Measurements from ENCODE around the gene TSC2. TPM values are rescaled to one million over a fixed set of nuclear protein-coding genes. Genes with fewer than 3 reads are reported as not detected.

The TSC2 gene
- total RNA-seq, 2 experiments from 2014 or later = 57.2 to 152 TPM

- H4K20me1 ChIP-seq (ENCODE audit: insufficient read depth, low read length) = no peaks in the 10 kb centered on the region
- no peaks in the 10 kb centered on the region for H3K9me3 ChIP-seq (ENCODE audit: low read length)
- ChIA-PET CTCF (ENCODE audit: unreplicated experiment) (no interaction called here), POLR2A (no interaction called here)
- H3K27ac ChIP-seq (ENCODE audit: low read depth, low read length, poor library complexity, severe bottlenecking) = no peak overlapping the region
- H2AFZ ChIP-seq (ENCODE audit: low read length) = no peak overlapping the region
- intact Hi-C loops (cut with micrococcal nuclease; ENCODE audit: unreplicated experiment) = no loop called here
- DNase-seq (ENCODE audit: low spot score) = no peak
- H3K4me1 ChIP-seq (ENCODE audit: insufficient read depth, low read length, poor library complexity, severe bottlenecking) = peaks cover 6% of the 10 kb centered on the region
- BruUV-seq (replicated peaks) = no TSS peak
- H3K36me3 ChIP-seq (ENCODE audit: insufficient read depth, low read length) = peaks cover 43% of the 10 kb centered on the region; the same call in 1 of the 2 replicates
- TF ChIP-seq, protein P1, sequence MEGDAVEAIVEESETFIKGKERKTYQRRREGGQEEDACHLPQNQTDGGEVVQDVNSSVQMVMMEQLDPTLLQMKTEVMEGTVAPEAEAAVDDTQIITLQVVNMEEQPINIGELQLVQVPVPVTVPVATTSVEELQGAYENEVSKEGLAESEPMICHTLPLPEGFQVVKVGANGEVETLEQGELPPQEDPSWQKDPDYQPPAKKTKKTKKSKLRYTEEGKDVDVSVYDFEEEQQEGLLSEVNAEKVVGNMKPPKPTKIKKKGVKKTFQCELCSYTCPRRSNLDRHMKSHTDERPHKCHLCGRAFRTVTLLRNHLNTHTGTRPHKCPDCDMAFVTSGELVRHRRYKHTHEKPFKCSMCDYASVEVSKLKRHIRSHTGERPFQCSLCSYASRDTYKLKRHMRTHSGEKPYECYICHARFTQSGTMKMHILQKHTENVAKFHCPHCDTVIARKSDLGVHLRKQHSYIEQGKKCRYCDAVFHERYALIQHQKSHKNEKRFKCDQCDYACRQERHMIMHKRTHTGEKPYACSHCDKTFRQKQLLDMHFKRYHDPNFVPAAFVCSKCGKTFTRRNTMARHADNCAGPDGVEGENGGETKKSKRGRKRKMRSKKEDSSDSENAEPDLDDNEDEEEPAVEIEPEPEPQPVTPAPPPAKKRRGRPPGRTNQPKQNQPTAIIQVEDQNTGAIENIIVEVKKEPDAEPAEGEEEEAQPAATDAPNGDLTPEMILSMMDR (conservative IDR thresholded peaks at IDR 0.05; ENCODE audit: low read length) = no peak
- TF ChIP-seq EZH2phosphoT487 (IDR thresholded peaks at IDR 0.05; ENCODE audit: borderline replicate concordance, low read depth, low read length) = no peak
- H3K4me2 ChIP-seq (ENCODE audit: low read length) = no peak overlapping the region
- no peaks in the 10 kb centered on the region for H3K79me2 ChIP-seq (ENCODE audit: insufficient read depth, low read depth, low read length)
- H3K4me3 ChIP-seq (ENCODE audit: low read depth, low read length, poor library complexity, severe bottlenecking) = no peak overlapping the region
- H3K9me2 ChIP-seq (ENCODE audit: insufficient read depth, low read length) = no peaks in the 10 kb centered on the region
Measured at GRCh38 chr16:2083876-2084780, 36.3 kb downstream of the TSC2 start.

DNA sequence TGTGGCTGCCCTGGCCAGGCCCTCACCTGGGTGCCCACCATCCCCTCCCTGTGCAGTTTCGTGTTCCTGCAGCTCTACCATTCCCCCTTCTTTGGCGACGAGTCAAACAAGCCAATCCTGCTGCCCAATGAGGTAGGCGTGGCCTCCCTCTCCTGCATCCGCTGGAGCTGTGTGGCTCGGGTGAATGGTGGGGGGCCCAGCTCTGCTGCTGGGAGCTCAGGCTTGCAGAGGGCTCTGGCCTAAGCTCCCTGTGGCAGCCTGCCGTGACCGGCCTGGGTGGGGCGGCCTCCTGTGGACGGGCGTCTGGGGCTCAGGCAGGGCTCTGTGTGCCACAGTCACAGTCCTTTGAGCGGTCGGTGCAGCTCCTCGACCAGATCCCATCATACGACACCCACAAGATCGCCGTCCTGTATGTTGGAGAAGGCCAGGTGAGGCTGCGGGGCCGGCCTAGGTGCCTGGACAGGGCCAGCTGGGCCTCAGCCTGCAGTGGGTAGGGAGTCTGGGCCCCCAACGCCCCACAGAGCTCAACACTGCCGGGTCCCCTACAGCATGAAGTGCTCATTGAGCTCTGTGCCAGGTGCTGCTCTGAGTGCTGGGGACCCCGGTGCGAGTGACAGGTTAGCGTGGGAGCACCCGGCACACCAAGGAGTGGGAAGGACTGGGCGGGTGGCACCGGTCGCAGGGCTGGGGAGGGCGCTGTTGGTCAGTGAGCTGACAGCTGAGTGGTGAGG is 37.3 kb downstream of the TSC2 start:
- POLR2A ChIA-PET = no interaction called here
- no peaks in the 10 kb centered on the region for H3K9me3 ChIP-seq (ENCODE audit: low read length)
- peaks cover 44% of the 10 kb centered on the region; the same call in 1 of the 2 replicates for H3K36me3 ChIP-seq (ENCODE audit: insufficient read depth, low read length)
- intact Hi-C loops (cut with micrococcal nuclease; ENCODE audit: unreplicated experiment) = no loop called here
- no peaks in the 10 kb centered on the region for H3K79me2 ChIP-seq (ENCODE audit: insufficient read depth, low read depth, low read length)
- DNase-seq (ENCODE audit: low spot score) = no peak
- no peak overlapping the region for H3K4me2 ChIP-seq (ENCODE audit: low read length)
- H3K27ac ChIP-seq (ENCODE audit: low read depth, low read length, poor library complexity, severe bottlenecking) = no peak overlapping the region
- H2AFZ ChIP-seq (ENCODE audit: low read length) = no peak overlapping the region
- no peaks in the 10 kb centered on the region for H4K20me1 ChIP-seq (ENCODE audit: insufficient read depth, low read length)
- H3K9me2 ChIP-seq (ENCODE audit: insufficient read depth, low read length) = no peaks in the 10 kb centered on the region
- no peak overlapping the region for H3K4me3 ChIP-seq (ENCODE audit: low read depth, low read length, poor library complexity, severe bottlenecking)
- no TSS peak for BruUV-seq (replicated peaks)
- TF ChIP-seq EZH2phosphoT487 (IDR thresholded peaks at IDR 0.05; ENCODE audit: borderline replicate concordance, low read depth, low read length) = no peak
- TF ChIP-seq, protein P1 (conservative IDR thresholded peaks at IDR 0.05; ENCODE audit: low read length) = no peak
- H3K4me1 ChIP-seq (ENCODE audit: insufficient read depth, low read length, poor library complexity, severe bottlenecking) = peaks cover 6% of the 10 kb centered on the region
- CTCF ChIA-PET (ENCODE audit: unreplicated experiment) = no interaction called here
